Suprapubic skin (tissue), 4 donors: Measurements from ENCODE around the gene CPTP. TPM values are rescaled to one million over a fixed set of nuclear protein-coding genes. Genes with fewer than 3 reads are reported as not detected.
A peak's percentile ranks its signal among the peaks of the same experiment; 100 is the strongest.

Source experiments
- DNase-seq, 2 donors: peaks; one replicate each; pipeline ENCODE4 v3.0.0-alpha.2; 2019; ENCODE audit warnings: low spot score in 2 of 2
- H3K27ac ChIP-seq: fragments of 200-600 bp; sonication (generic); one replicate; pipeline ENCODE4 v1.5.1; 2019
- H3K27me3 ChIP-seq: fragments of 200-600 bp; sonication (generic); one replicate; pipeline ENCODE4 v1.5.1; 2019
- H3K36me3 ChIP-seq: fragments of 200-600 bp; sonication (generic); one replicate; pipeline ENCODE4 v1.5.1; 2019
- H3K4me1 ChIP-seq: fragments of 200-600 bp; sonication (generic); one replicate; pipeline ENCODE4 v1.5.1; 2019
- H3K4me3 ChIP-seq: fragments of 200-600 bp; sonication (generic); one replicate; pipeline ENCODE4 v1.5.1; 2019; ENCODE audit warnings: mild to moderate bottlenecking
- H3K9me3 ChIP-seq: fragments of 200-600 bp; sonication (generic); one replicate; pipeline ENCODE4 v1.5.1; 2019
- CTCF ChIP-seq, 2 donors: fragments of 200-600 bp in 1 of 2; fragments of 450-650 bp in 1 of 2; sonication (generic) in 1 of 2; IDR thresholded peaks; one replicate each; pipeline ENCODE4 v1.5.1; 2016 to 2019; ENCODE audit warnings: antibody characterized with exemption in 2 of 2, mild to moderate bottlenecking in 1 of 2, moderate library complexity in 1 of 2
- EP300 ChIP-seq: sonication (generic); formaldehyde crosslinking; IDR thresholded peaks from one replicate; pipeline ENCODE4 v1.6.1; 2017; ENCODE audit warnings: antibody characterized with exemption
- POLR2A ChIP-seq, 2 donors: fragments of 450-650 bp; IDR thresholded peaks; one replicate each; pipeline ENCODE4 v1.6.1; 2017; ENCODE audit warnings: antibody characterized with exemption in 2 of 2, mild to moderate bottlenecking in 2 of 2, moderate library complexity in 2 of 2
- POLR2AphosphoS5 ChIP-seq, 3 donors: sonication (generic); formaldehyde crosslinking; IDR thresholded peaks; one replicate each; pipeline ENCODE4 v1.6.1; 2017; ENCODE audit warnings: antibody characterized with exemption in 3 of 3
- WGBS: methylation state at CpG from one replicate; pipeline ENCODE4 v1.1.5; 2018; 5-methylcytosine and 5-hydroxymethylcytosine counted together
- total RNA-seq, 4 donors: library from RNA; depleted of rRNA; stranded (reverse); fragments of >200 nt; gene quantifications; one replicate each; pipeline ENCODE4 v1.1.0, GENCODE V29; 2016

Gene CPTP
- total RNA-seq, 4 donors from 2014 or later, result 32.5 to 60.4 (median 54.3) TPM

DNA sequence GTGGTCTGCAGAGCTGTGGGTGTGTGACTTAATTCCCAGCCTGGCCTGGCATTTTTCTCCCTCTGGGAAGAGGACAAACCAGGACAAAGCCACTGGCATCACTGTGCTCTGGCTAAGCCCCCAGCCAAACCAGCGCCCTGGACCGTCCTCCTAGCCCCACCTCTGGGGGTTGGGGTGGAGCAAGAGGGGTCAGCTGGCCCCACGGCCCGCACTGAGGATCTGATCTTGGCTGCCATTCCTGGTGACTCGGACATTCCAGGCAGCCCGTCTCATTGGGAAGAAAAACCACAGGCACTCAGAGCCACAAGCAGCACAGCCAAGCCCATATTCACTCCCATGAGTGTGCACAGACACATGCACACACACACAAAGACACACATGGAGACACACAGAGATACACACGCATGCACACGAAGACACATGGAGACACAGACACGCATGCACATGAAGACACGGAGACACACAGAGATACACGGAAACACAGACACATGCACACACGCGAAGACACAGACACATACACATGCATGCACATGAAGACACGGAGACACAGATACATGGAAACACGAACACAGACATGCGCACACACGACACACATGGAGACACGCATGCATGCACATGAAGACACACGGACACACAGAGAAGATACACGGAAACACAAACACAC is 36.0 kb downstream of the CPTP start:
- WGBS, result 67% methylated on average over 18 of the region's 20 CpGs
- no peaks in the 10 kb centered on the region for H3K9me3 ChIP-seq
- DNase-seq, result peak; percentile 84 to 93
- no peak for TF ChIP-seq CTCF (IDR thresholded peaks at IDR 0.05)
- H3K27ac ChIP-seq, result peak overlapping the region; percentile 88
- H3K36me3 ChIP-seq, result no peaks in the 10 kb centered on the region
- H3K4me1 ChIP-seq, result peaks cover 57% of the 10 kb centered on the region
- H3K4me3 ChIP-seq, result no peak overlapping the region
- H3K27me3 ChIP-seq, result peaks cover 1% of the 10 kb centered on the region

DNA sequence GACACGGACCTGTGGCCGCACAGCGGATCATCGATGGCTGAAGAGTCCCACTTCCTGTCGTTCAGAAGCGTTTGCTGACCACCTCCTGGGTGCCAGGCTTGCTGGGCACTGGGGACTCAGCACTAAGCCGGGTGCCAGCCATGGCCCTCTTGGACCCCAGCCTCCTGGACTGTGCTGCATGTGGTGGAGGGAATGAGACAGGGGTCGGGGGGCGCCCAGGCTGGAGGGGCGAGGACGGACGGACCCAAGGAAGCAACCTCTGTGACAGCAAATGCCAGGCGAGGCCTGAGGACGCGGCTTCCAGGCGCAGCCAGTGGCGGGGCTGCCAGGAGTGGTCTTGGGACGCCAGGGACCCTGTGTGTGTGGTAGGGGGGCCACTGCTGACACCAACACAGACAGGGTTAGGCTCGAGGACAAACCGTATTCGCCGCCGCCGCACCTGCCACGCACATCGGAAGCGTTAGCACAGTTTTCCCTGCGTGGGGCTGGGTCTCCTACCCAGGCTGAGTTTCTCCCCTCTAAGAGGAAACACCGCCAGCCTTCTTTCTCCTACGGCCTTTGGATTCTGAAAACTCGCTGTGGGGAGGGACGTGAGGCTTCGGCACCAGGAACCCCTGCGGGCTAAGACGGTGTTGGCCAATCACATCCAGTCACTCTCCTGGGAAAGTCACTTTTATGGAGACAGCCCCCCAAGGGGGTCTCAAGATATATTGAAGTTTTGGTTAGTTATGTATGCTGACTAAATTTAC is 36.8 kb downstream of the CPTP start:
- no peak for DNase-seq

DNA sequence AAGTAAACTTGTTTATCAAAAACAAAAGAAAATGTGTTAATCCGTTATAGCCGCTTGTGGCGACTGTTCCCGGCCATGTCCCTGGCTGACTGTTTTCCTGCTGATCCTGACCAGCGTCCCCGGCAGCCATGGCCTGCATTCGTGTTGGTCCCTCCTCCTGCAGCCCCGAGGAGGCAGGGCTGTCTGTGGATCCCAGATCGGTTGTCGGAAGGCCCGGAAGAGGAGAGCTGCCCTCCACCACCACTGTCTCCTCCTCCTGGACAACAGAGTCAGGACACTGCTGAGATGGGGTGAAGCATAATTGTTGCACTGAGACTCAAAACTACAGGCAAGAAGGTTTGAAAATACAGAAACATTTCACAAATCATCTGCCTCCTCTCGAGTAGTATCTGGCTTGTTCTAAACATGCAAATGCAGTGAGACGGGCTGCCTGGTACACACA is 37.4 kb downstream of the CPTP start:
- Histone ChIP-seq H3K9me3 (no peaks in the 10 kb centered on the region), H3K27me3 (no peaks in the 10 kb centered on the region), H3K36me3 (no peaks in the 10 kb centered on the region), H3K4me3 (peak overlapping the region; percentile 7), H3K4me1 (peaks cover 44% of the 10 kb centered on the region), H3K27ac (peak overlapping the region; percentile 72)
- DNase-seq, result no peak
- WGBS, result 24% methylated on average over 13 of the region's 13 CpGs
- TF ChIP-seq EP300 (no peak), CTCF (IDR thresholded peaks at IDR 0.05) (no peak), POLR2AphosphoS5 (IDR thresholded peaks at IDR 0.05) (no peak), POLR2A (IDR thresholded peaks at IDR 0.05) (no peak)

More for the DNA sequence above, 36.8 kb downstream of the CPTP start:
- TF ChIP-seq EP300 (no peak), POLR2A (IDR thresholded peaks at IDR 0.05) (no peak), CTCF (IDR thresholded peaks at IDR 0.05) (no peak), POLR2AphosphoS5 (IDR thresholded peaks at IDR 0.05) (no peak)
- Histone ChIP-seq H3K4me3 (peak overlapping the region; percentile 7), H3K36me3 (no peaks in the 10 kb centered on the region), H3K4me1 (peaks cover 50% of the 10 kb centered on the region), H3K27me3 (no peaks in the 10 kb centered on the region), H3K27ac (peak overlapping the region; percentile 72), H3K9me3 (no peaks in the 10 kb centered on the region)
- 65% methylated on average over 30 of the region's 35 CpGs for whole genome bisulfite sequencing

- no peak for DNase-seq
- H3K4me1 ChIP-seq, result peaks cover 27% of the 10 kb centered on the region
- WGBS, result 67% methylated on average over 14 of the region's 14 CpGs
- no peaks in the 10 kb centered on the region for H3K27me3 ChIP-seq
- H3K27ac ChIP-seq, result no peak overlapping the region
- no peaks in the 10 kb centered on the region for H3K36me3 ChIP-seq
- TF ChIP-seq CTCF (IDR thresholded peaks at IDR 0.05) (no peak), EP300 (no peak), POLR2A (IDR thresholded peaks at IDR 0.05) (no peak), POLR2AphosphoS5 (IDR thresholded peaks at IDR 0.05) (no peak)
- no peak overlapping the region for H3K4me3 ChIP-seq
- no peaks in the 10 kb centered on the region for H3K9me3 ChIP-seq
Measured at GRCh38 chr1:1364266-1364665, 39.7 kb downstream of the CPTP start.

GRCh38 chr1:1365875-1366698 is 41.5 kb downstream of the CPTP start:
- WGBS, result 76% methylated on average over 10 of the region's 10 CpGs
- no peak for DNase-seq
- H3K9me3 ChIP-seq, result no peaks in the 10 kb centered on the region
- H3K36me3 ChIP-seq, result no peaks in the 10 kb centered on the region
- H3K4me1 ChIP-seq, result peaks cover 10% of the 10 kb centered on the region
- no peak for TF ChIP-seq POLR2AphosphoS5 (IDR thresholded peaks at IDR 0.05)
- TF ChIP-seq EP300, result no peak
- no peak for TF ChIP-seq POLR2A (IDR thresholded peaks at IDR 0.05)
- no peak for TF ChIP-seq CTCF (IDR thresholded peaks at IDR 0.05)
- H3K27ac ChIP-seq, result no peak overlapping the region
- no peak overlapping the region for H3K4me3 ChIP-seq
- no peaks in the 10 kb centered on the region for H3K27me3 ChIP-seq
